ENCODE results near the gene SCMH1.
A peak's percentile ranks its signal among the peaks of the same experiment; 100 is the strongest.

The SCMH1 gene

DNA sequence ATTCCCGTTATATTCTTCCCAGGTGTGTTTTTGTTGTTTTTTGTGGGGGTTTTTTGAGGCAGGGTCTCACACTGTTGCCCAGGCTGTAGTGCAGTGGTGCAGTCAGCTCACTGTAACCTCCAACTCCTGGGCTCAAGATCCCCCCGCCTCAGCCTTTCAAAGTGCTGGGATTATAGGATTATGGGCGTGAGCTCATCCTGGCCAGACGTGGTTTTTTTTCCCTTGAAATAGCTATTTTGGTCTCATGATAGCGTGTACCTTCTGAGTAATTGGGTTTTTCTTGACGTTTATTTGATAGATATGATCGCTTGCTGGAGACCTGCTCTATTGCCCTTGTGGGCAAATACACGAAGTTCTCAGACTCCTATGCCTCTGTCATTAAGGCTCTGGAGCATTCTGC lies 245.0 kb downstream of the SCMH1 start:
- DNase-seq (no peak), ATAC-seq (no peak)
- no peak overlapping the region for H3K4me3 Mint-ChIP-seq
- no peak overlapping the region for H3K27ac Mint-ChIP-seq
- H3K27me3 Mint-ChIP-seq = no peaks in the 10 kb centered on the region
- peaks cover 75% of the 10 kb centered on the region for H3K36me3 Mint-ChIP-seq (ENCODE audit: low read depth)
- peaks cover 7% of the 10 kb centered on the region for H3K4me1 Mint-ChIP-seq
- H3K9me3 Mint-ChIP-seq = no peaks in the 10 kb centered on the region

GRCh38 chr1:40989066-40989465 lies 253.0 kb downstream of the SCMH1 start:
- ATAC-seq (no peak), DNase-seq (no peak)
- Mint-ChIP-seq H3K9me3 (no peaks in the 10 kb centered on the region), H3K4me1 (peaks cover 42% of the 10 kb centered on the region), H3K4me3 (no peak overlapping the region), H3K27ac (no peak overlapping the region), H3K27me3 (no peaks in the 10 kb centered on the region), H3K36me3 (ENCODE audit: low read depth) (peaks cover 90% of the 10 kb centered on the region)

DNA sequence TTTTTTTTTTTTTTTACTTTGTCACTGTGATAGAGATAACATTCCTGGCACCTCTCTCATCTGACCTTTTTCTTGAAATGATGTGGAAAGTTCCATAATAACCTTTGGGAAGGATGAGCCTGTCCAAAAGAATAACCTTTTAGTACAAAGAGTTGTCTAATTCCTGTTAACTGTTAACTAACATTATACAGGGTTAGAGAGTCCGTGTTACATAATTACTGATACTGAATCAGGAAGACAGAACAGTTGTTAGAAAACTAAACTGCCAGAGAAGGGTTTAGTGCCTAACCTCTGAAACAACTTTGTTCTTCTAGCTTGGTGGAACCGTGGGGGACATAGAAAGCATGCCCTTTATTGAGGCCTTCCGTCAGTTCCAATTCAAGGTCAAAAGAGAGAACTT lies 253.8 kb downstream of the SCMH1 start:
- DNase-seq (no peak), ATAC-seq (no peak)
- Mint-ChIP-seq H3K4me3 (no peak overlapping the region), H3K27ac (no peak overlapping the region), H3K36me3 (ENCODE audit: low read depth) (peaks cover 88% of the 10 kb centered on the region), H3K9me3 (no peaks in the 10 kb centered on the region), H3K4me1 (peaks cover 50% of the 10 kb centered on the region), H3K27me3 (no peaks in the 10 kb centered on the region)

- H3K36me3 Mint-ChIP-seq (ENCODE audit: low read depth) = peaks cover 93% of the 10 kb centered on the region
- H3K4me3 Mint-ChIP-seq = no peak overlapping the region
- H3K4me1 Mint-ChIP-seq = peaks cover 56% of the 10 kb centered on the region
- DNase-seq = no peak
- H3K9me3 Mint-ChIP-seq = no peaks in the 10 kb centered on the region
- ATAC-seq = no peak
- H3K27me3 Mint-ChIP-seq = no peaks in the 10 kb centered on the region
- peak overlapping the region; percentile 48 for H3K27ac Mint-ChIP-seq
These were observed 254.4 kb downstream of the SCMH1 start for GRCh38 chr1:40987439-40988276.

GRCh38 chr1:40986956-40987355 lies 255.2 kb downstream of the SCMH1 start:
- Mint-ChIP-seq H3K4me1 (peaks cover 63% of the 10 kb centered on the region), H3K4me3 (no peak overlapping the region), H3K27ac (peak overlapping the region; percentile 48), H3K27me3 (no peaks in the 10 kb centered on the region), H3K9me3 (no peaks in the 10 kb centered on the region), H3K36me3 (ENCODE audit: low read depth) (peaks cover 95% of the 10 kb centered on the region)
- ATAC-seq (no peak), DNase-seq (no peak)

DNA sequence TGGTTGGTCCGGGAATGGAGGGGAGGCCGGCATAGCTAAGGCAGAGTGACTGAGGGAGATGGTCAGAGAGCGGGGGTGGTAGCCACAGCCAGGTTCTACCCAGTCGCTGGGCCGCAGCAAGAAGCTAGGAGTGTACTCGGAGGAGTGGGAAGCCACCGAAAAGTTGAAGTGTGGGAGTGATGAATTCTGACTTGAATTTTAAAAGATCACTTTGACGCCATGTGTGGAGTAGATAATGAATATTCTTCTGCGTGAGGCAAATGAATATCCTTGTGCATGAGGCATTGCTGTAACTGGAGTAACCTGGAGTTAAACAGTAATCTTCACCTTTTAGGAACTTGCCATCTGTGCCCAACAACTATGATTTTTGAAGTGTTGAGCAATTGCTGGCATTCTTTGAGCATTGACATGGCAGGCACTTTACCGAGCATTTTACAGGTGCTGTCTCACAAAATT lies 255.8 kb downstream of the SCMH1 start:
- Mint-ChIP-seq H3K27ac (peak overlapping the region; percentile 97), H3K27me3 (no peaks in the 10 kb centered on the region), H3K36me3 (ENCODE audit: low read depth) (peaks cover 93% of the 10 kb centered on the region), H3K4me1 (peaks cover 68% of the 10 kb centered on the region), H3K9me3 (no peaks in the 10 kb centered on the region), H3K4me3 (no peak overlapping the region)
- no peak for DNase-seq
- no peak for ATAC-seq

DNA sequence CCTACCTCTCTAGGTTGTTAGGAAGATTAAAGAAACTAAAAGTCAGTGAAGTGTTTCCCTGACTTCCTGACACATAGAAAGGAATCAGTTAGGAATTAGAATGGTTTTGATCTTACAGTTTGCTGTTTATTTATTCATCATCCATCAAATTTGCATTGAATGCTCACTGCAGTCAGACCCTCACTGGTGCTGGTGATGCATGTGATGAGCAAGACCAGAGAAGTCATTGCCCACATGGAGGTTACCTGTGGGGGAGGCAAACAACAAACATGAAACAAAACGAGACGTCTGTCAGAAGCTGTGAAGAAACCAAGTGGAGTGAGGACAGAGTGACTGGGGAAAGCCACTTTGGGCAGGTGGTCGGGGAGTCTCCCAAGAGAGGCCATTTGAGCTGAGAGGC lies 256.2 kb downstream of the SCMH1 start:
- no peak for ATAC-seq

DNA sequence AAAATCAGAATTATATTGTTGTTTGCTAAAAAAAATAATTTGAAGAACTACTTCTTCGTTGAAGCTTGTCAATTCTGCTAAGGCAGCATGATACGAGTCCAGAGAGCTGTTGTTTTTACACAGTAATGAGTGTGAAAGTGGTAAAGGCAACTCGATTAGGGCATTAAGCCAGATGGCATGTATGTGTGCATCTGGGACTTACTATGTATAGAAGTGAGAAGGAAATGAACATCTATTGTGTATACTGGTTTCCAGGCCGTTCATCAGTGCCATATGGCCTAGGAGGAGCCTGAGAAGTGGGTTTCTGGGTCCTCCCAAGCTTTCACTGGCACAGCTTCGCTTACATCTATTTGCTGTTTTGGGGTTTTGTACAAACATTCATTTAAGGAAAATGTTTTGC lies 256.9 kb downstream of the SCMH1 start:
- Mint-ChIP-seq H3K36me3 (ENCODE audit: low read depth) (peaks cover 93% of the 10 kb centered on the region), H3K27ac (peak overlapping the region; percentile 97), H3K27me3 (no peaks in the 10 kb centered on the region), H3K4me3 (peak overlapping the region; percentile 3), H3K9me3 (no peaks in the 10 kb centered on the region), H3K4me1 (peaks cover 76% of the 10 kb centered on the region)
- ATAC-seq (no peak), DNase-seq (no peak)

More for the DNA sequence above, 256.2 kb downstream of the SCMH1 start:
- no peaks in the 10 kb centered on the region for H3K27me3 Mint-ChIP-seq
- H3K27ac Mint-ChIP-seq = peak overlapping the region; percentile 97
- H3K4me3 Mint-ChIP-seq = peak overlapping the region; percentile 3
- H3K9me3 Mint-ChIP-seq = no peaks in the 10 kb centered on the region
- DNase-seq = no peak
- H3K4me1 Mint-ChIP-seq = peaks cover 73% of the 10 kb centered on the region
- H3K36me3 Mint-ChIP-seq (ENCODE audit: low read depth) = peaks cover 93% of the 10 kb centered on the region

GRCh38 chr1:40984531-40984930 lies 257.6 kb downstream of the SCMH1 start:
- Mint-ChIP-seq H3K27ac (peak overlapping the region; percentile 97), H3K36me3 (ENCODE audit: low read depth) (peaks cover 87% of the 10 kb centered on the region), H3K4me1 (peaks cover 74% of the 10 kb centered on the region), H3K4me3 (peak overlapping the region; percentile 98), H3K27me3 (no peaks in the 10 kb centered on the region), H3K9me3 (no peaks in the 10 kb centered on the region)
- ATAC-seq = no peak
- DNase-seq = no peak

DNA sequence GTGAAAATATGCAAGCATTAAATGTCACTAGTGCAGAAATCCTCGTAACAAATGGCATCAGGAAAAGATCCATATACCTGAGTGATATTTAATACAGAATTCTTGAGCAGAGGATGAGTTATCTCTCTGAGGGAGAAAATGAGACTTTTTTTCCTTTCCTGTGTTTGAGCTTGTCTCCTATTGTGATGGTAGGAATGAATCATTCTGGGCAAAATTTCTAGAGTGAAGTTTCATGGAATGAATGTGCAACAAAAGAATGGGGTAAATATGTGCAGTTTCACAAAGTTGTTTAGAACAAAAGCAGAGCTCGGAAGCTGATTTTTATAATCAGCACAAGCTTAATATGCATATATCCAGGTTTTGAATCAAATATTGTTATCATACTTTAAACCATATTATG lies 258.0 kb downstream of the SCMH1 start:
- peak overlapping the region; percentile 97 for H3K27ac Mint-ChIP-seq
- ATAC-seq (peak; percentile 10), DNase-seq (no peak)
- H3K4me3 Mint-ChIP-seq = peak overlapping the region; percentile 98
- H3K27me3 Mint-ChIP-seq = no peaks in the 10 kb centered on the region
- no peaks in the 10 kb centered on the region for H3K9me3 Mint-ChIP-seq
- H3K36me3 Mint-ChIP-seq (ENCODE audit: low read depth) = peaks cover 83% of the 10 kb centered on the region
- peaks cover 75% of the 10 kb centered on the region for H3K4me1 Mint-ChIP-seq

DNA sequence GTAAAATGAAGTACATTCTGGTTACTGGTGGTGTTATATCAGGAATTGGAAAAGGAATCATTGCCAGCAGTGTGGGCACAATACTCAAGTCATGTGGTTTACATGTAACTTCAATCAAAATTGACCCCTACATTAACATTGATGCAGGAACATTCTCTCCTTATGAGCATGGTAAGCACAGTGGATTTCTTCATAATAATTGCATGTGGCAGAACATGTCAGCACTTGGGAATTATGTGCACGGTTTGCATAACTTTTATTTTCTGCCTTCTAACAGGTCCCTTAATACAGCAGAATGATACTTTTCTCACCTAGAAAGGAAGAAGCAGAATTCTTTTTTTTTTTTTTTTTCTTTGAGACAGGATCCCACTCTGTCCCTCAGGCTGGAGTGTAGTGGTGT lies 258.8 kb downstream of the SCMH1 start:
- Mint-ChIP-seq H3K4me3 (peak overlapping the region; percentile 98), H3K36me3 (ENCODE audit: low read depth) (peaks cover 78% of the 10 kb centered on the region), H3K4me1 (peaks cover 79% of the 10 kb centered on the region), H3K27ac (peak overlapping the region; percentile 97), H3K9me3 (no peaks in the 10 kb centered on the region), H3K27me3 (no peaks in the 10 kb centered on the region)
- DNase-seq (no peak), ATAC-seq (no peak)

GRCh38 chr1:40982721-40983120 lies 259.4 kb downstream of the SCMH1 start:
- Mint-ChIP-seq H3K4me1 (peaks cover 75% of the 10 kb centered on the region), H3K36me3 (ENCODE audit: low read depth) (peaks cover 72% of the 10 kb centered on the region), H3K27me3 (no peaks in the 10 kb centered on the region), H3K4me3 (peak overlapping the region; percentile 98), H3K9me3 (no peaks in the 10 kb centered on the region), H3K27ac (peak overlapping the region; percentile 97)
- DNase-seq = no peak
- ATAC-seq = no peak

DNA sequence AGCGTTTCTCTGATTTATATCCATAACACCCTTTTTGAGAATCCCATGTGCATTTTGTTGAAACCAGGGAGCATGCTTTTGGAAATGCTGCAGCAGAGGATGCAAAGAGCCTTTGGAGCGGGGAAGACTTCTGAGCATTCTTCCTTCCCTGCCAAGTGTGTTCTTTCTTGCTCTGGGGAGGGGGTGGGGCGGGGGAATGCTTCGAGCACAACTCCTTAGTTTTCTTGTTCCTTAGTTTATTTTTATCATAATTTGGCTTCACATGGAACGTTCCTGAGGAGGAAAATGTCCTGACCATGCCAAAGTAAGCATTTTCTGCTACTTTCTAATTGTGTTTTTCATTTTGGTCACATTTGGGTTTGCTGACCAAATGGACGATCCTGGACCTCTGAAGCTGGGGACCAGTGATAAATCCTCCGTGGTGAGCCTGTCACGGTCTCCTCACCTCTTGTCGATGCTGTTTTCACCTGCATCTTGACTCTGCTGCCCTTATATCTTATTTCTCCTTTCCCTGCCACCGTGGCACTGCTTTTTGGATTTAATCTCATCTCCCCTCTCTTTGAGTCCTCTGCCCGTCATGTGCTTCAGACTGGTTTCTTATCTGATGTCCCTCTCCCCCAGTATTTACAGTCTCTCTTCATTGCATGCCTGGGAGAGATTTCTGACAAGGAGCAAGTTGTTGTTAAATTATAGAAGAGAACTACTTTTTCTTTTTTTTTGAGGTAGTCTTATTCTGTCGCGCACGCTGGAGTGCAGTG lies 260.2 kb downstream of the SCMH1 start:
- Mint-ChIP-seq H3K4me1 (peaks cover 70% of the 10 kb centered on the region), H3K9me3 (no peaks in the 10 kb centered on the region), H3K27me3 (no peaks in the 10 kb centered on the region), H3K4me3 (peak overlapping the region; percentile 98), H3K36me3 (ENCODE audit: low read depth) (peaks cover 65% of the 10 kb centered on the region), H3K27ac (peak overlapping the region; percentile 99)
- DNase-seq = no peak
- ATAC-seq = no peak

DNA sequence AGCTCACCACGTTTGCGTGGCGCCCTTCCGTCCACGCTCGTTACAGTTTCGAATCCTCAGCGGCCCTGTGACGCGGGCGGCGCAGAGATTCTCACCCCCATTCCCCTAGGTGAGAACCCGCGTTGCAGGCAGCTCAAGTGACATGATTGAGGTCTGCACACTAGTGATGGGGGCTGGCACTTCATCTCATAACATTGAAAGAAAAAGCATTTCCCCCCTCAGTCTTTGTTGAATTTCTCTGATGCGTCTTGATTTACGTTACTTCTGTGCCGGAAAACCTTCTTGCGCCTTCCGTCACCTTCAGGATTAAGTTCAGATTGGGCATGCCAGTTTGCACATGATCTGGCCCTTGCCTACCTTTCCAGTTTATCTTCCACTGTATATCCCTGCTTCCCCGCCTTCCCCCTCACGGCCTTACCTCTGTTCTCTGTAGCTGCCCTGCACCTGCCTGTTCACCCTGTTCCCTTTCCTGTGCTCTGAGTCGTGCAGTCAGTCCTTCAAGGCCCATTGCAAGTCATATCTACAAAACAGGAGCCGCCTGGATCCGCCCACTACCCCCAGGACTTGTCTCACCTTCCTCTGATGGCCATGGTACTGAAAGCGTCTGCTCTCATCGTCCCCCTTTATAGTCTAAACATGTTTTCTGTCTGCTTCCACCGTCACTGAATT lies 261.5 kb downstream of the SCMH1 start:
- H3K4me3 Mint-ChIP-seq = peak overlapping the region; percentile 98
- DNase-seq = peak; percentile 47
- peak overlapping the region; percentile 99 for H3K27ac Mint-ChIP-seq
- H3K36me3 Mint-ChIP-seq (ENCODE audit: low read depth) = peaks cover 52% of the 10 kb centered on the region
- ATAC-seq = peak; percentile 17
- no peaks in the 10 kb centered on the region for H3K27me3 Mint-ChIP-seq
- no peaks in the 10 kb centered on the region for H3K9me3 Mint-ChIP-seq
- H3K4me1 Mint-ChIP-seq = peaks cover 68% of the 10 kb centered on the region

Measured in activated naive CD8-positive, alpha-beta T cell treated with anti-CD3 and anti-CD28 coated beads, Interleukin-2, amount 50 U/mL, for 24 hours (primary cell).